HepG2 (cell line): Measurements from ENCODE around the gene NOG. TPM values are rescaled to one million over a fixed set of nuclear protein-coding genes. Genes with fewer than 3 reads are reported as not detected.

Experiments
- ATAC-seq: fragments of 200-7000 bp; cut with Tn5 transposase; 3 replicates; pipeline ENCODE4 v1.9.1; 2020; ENCODE audit warnings: mild to moderate bottlenecking, moderate library complexity
- BruUV-seq: library from RNA; stranded (reverse); fragments of 400-500 nt; replicated peaks from 2 replicates; lab custom pipeline; 2021; lab: Mats Ljungman, UMichigan
- CTCF ChIA-PET: fragments of 300-600 bp; formaldehyde crosslinking; extraction: SDS; loops from one replicate; lab custom pipeline; 2021; ENCODE audit warnings: low total read pairs, inconsistent platforms, low intra/inter-chr PET ratio; lab: Yijun Ruan, JAX
- POLR2A ChIA-PET: fragments of 350-600 bp; sonication (Branson Sonifier 250); formaldehyde crosslinking; loops from one replicate; lab custom pipeline; 2020; ENCODE audit warnings: antibody characterized with exemption, inconsistent platforms; lab: Yijun Ruan, JAX
- DNase-seq: peaks from one replicate; pipeline ENCODE4 v3.0.0-alpha.2; 2015; ENCODE audit warnings: low spot score
- FAIRE-seq: peaks from 3 replicates; lab custom pipeline; 2011; peaks lifted over from hg19 to GRCh38; lab: Jason Lieb, UNC
- H2AFZ ChIP-seq: one replicate; pipeline ENCODE4 v1.6.1; 2011; ENCODE audit warnings: low read length, inconsistent platforms
- H3K27ac ChIP-seq: fragments of 300-600 bp; 3 replicates; pipeline ENCODE4 v1.8.0; 2011; ENCODE audit warnings: mixed run types, mild to moderate bottlenecking, mixed read lengths, low read length, inconsistent platforms; ENCODE audit not compliant: insufficient read depth; ENCODE audit errors: extremely low read length
- H3K27me3 ChIP-seq, 2 experiments: fragments of 200-600 bp in 1 of 2; 2 replicates in 1 of 2; 3 replicates in 1 of 2; pipeline versions ENCODE4 v1.6.0 to v1.8.0; 2011; ENCODE audit warnings: low read length in 2 of 2, mild to moderate bottlenecking in 2 of 2, moderate library complexity in 2 of 2, inconsistent platforms in 1 of 2; ENCODE audit not compliant: insufficient read depth in 2 of 2, control insufficient read depth in 1 of 2
- H3K36me3 ChIP-seq, 2 experiments: fragments of 200-600 bp in 1 of 2; replicated peaks in 1 of 2; 2 replicates in 1 of 2; 3 replicates in 1 of 2; pipeline versions ENCODE4 v1.5.1 to v1.8.0; 2011; ENCODE audit warnings: low read length in 2 of 2, inconsistent platforms in 1 of 2; ENCODE audit not compliant: insufficient read depth in 2 of 2, control insufficient read depth in 1 of 2
- H3K4me1 ChIP-seq: 2 replicates; pipeline ENCODE4 v1.5.1; 2012; ENCODE audit warnings: low read length, inconsistent platforms; ENCODE audit not compliant: insufficient read depth
- H3K4me2 ChIP-seq: 2 replicates; pipeline ENCODE4 v1.6.0; 2011; ENCODE audit warnings: low read depth, low read length, inconsistent platforms
- H3K4me3 ChIP-seq, 3 experiments: fragments of 200-600 bp in 1 of 3; sonication (generic), shearing (Covaris generic) in 1 of 3; replicated peaks in 1 of 3; 2 replicates each; pipeline ENCODE4 v1.5.1; 2011 to 2016; ENCODE audit warnings: low read length in 3 of 3, inconsistent platforms in 2 of 3, low read depth in 2 of 3, mild to moderate bottlenecking in 2 of 3, control low read depth in 1 of 3, mixed read lengths in 1 of 3; ENCODE audit not compliant: insufficient read depth in 1 of 3
- H3K79me2 ChIP-seq: one replicate; pipeline ENCODE4 v1.6.1; 2011; ENCODE audit warnings: low read length, inconsistent platforms; ENCODE audit not compliant: insufficient read depth
- H3K9ac ChIP-seq: 2 replicates; pipeline ENCODE4 v1.6.0; 2011; ENCODE audit warnings: mild to moderate bottlenecking, low read depth, low read length, inconsistent platforms; ENCODE audit not compliant: insufficient read depth
- H3K9me3 ChIP-seq: 2 replicates; pipeline ENCODE4 v1.5.1; 2012; ENCODE audit warnings: mild to moderate bottlenecking, low read length
- H4K20me1 ChIP-seq: 2 replicates; pipeline ENCODE4 v1.6.0; 2011; ENCODE audit warnings: inconsistent platforms, mild to moderate bottlenecking, low read length, moderate library complexity; ENCODE audit not compliant: insufficient read depth
- ADNP ChIP-seq: sonication (generic); formaldehyde crosslinking; IDR thresholded peaks from 2 replicates; pipeline ENCODE4 v1.4.0; 2020; ENCODE audit warnings: missing genetic modification reagents
- HOXA5 ChIP-seq: sonication (generic); formaldehyde crosslinking; IDR thresholded peaks from 2 replicates; pipeline ENCODE4 v1.4.0; 2020; ENCODE audit warnings: missing genetic modification reagents
- ISX ChIP-seq: sonication (generic); formaldehyde crosslinking; conservative IDR thresholded peaks from 2 replicates; pipeline ENCODE4 v1.5.0; 2020; ENCODE audit warnings: missing genetic modification reagents
- NFATC3 ChIP-seq: sonication (generic); formaldehyde crosslinking; IDR thresholded peaks from 2 replicates; pipeline ENCODE4 v1.5.1; 2020; ENCODE audit warnings: mild to moderate bottlenecking, missing genetic modification reagents
- NFE2L1 ChIP-seq: sonication (generic); formaldehyde crosslinking; IDR thresholded peaks from 2 replicates; pipeline ENCODE4 v1.4.0; 2020; ENCODE audit warnings: missing genetic modification reagents, mild to moderate bottlenecking, borderline replicate concordance
- NFKB2 ChIP-seq: sonication (generic); formaldehyde crosslinking; IDR thresholded peaks from 2 replicates; pipeline ENCODE4 v1.4.0; 2020; ENCODE audit warnings: missing genetic modification reagents, borderline replicate concordance
- NFRKB ChIP-seq: fragments of 450-650 bp; IDR thresholded peaks from 2 replicates; pipeline ENCODE4 v1.6.1; 2017
- RAD51 ChIP-seq: fragments of 450-650 bp; IDR thresholded peaks from 2 replicates; pipeline ENCODE4 v1.6.1; 2016; ENCODE audit warnings: borderline replicate concordance
- SP2 ChIP-seq: sonication (generic); formaldehyde crosslinking; IDR thresholded peaks from 2 replicates; pipeline ENCODE4 v1.5.1; 2020; ENCODE audit warnings: mild to moderate bottlenecking, missing genetic modification reagents
- ZNF160 ChIP-seq: sonication (generic); formaldehyde crosslinking; IDR thresholded peaks from 2 replicates; pipeline ENCODE4 v1.8.0; 2022; ENCODE audit warnings: mild to moderate bottlenecking, inconsistent platforms, missing genetic modification reagents
- ZNF235 ChIP-seq: sonication (generic); formaldehyde crosslinking; IDR thresholded peaks from 2 replicates; pipeline ENCODE4 v1.8.1; 2023; ENCODE audit warnings: mild to moderate bottlenecking, missing genetic modification reagents, borderline replicate concordance
- ZNF773 ChIP-seq: sonication (generic); formaldehyde crosslinking; IDR thresholded peaks from 2 replicates; pipeline ENCODE4 v1.4.0; 2020; ENCODE audit warnings: missing genetic modification reagents, borderline replicate concordance
- ZNF839 ChIP-seq: sonication (generic); formaldehyde crosslinking; IDR thresholded peaks from 2 replicates; pipeline ENCODE4 v1.4.0; 2020; ENCODE audit warnings: missing genetic modification reagents, mild to moderate bottlenecking, borderline replicate concordance
- WGBS: methylation state at CpG from one replicate; pipeline ENCODE4 v1.1.6; 2017; ENCODE audit warnings: low lambda C conversion rate; 5-methylcytosine and 5-hydroxymethylcytosine counted together
- in situ Hi-C: cut with HindIII; loops from 2 replicates; pipeline ENCODE4 v1.10.0; 2017; ENCODE audit warnings: low pct_unique_long_range_greater_than_20kb; ENCODE audit not compliant: extremely low pct_ligation_motif_present
- intact Hi-C: fragments of 100-400 bp; cut with micrococcal nuclease; formaldehyde crosslinking; loops from one replicate; pipeline ENCODE4 v1.10.0; 2022; ENCODE audit not compliant: unreplicated experiment
- polyA plus RNA-seq, 8 experiments: library from polyadenylated mRNA; depleted of rRNA in 3 of 8; stranded (reverse) in 7 of 8; unstranded in 1 of 8; fragments of >200 nt; fragmentation: Illumina TruSeq in 4 of 8; extraction: Trizol in 4 of 8; gene quantifications; 2 replicates each; pipeline versions ENCODE4 v1.2.1 to v1.2.3, GENCODE V29; 2011 to 2016; ENCODE audit warnings: low read depth in 4 of 8, missing spikeins in 1 of 8, mixed read lengths in 1 of 8; ENCODE audit not compliant: insufficient read depth in 1 of 8
- total RNA-seq, 5 experiments: library from RNA; depleted of rRNA; stranded (reverse); fragments of >200 nt; fragmentation: Illumina TruSeq; extraction: Trizol; gene quantifications; 2 replicates each; pipeline ENCODE4 v1.2.3, GENCODE V29; 2016; ENCODE audit warnings: low read depth in 1 of 5
- TF ChIP-seq, protein P1 (sequence below), 2 experiments: sonication (generic) in 1 of 2; formaldehyde crosslinking in 1 of 2; IDR thresholded peaks; 2 replicates each; pipeline versions ENCODE4 v1.5.1 to v1.6.1; 2011 to 2020; ENCODE audit warnings: borderline replicate concordance in 1 of 2, low read depth in 1 of 2, low read length in 1 of 2, mild to moderate bottlenecking in 1 of 2, missing genetic modification reagents in 1 of 2, moderate library complexity in 1 of 2
- TF ChIP-seq, protein P2 (sequence below): sonication (generic); formaldehyde crosslinking; conservative IDR thresholded peaks from 2 replicates; pipeline ENCODE4 v1.8.0; 2022; ENCODE audit warnings: mild to moderate bottlenecking, moderate library complexity, missing genetic modification reagents

The NOG gene
- total and polyA plus RNA-seq, 2 of the 13 experiments (the other 11 are each of a cell fraction or from before 2014, with no cell fraction given): not detected

DNA sequence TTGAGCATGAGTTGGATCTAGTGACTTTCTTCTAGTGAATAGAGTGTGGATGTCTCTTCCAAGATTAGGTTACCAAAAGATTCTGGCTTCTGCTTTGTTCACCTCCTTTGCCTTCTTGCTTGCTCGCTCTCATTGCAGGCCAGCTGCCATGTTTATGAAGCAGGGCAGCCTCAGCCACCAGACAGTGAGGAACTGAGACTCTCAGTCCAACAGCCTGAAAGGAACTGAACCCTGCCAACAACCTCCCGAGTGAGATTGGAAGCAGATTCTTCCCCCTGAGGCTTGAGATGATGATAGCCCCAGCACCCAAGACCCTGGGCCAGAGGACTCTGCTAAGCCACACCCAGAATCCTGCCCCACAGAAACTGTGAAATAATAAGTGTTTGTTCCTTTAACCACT lies 48.4 kb downstream of the NOG start:
- H3K36me3 ChIP-seq: no peaks in the 10 kb centered on the region

DNA sequence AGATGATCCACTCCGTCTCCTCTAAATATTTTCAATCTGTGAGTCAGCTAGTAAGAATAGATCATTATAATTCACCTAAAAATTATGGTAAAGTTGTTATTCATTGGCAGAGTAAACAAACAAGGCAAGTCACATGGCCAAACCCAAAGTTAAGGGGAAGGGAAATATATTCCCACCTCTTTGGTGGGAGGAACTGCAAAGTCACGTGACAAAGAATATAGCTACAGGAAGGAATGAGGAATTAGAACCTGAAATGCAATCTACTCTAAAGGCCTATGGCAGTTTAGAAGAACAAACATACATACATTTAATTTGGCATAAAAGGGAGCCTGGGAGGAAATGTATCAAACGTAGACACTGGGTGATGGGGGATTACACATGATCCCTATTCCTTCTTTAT lies 48.9 kb downstream of the NOG start:
- no peaks in the 10 kb centered on the region for H3K36me3 ChIP-seq
- DNase-seq (no peak), FAIRE-seq (no peak), ATAC-seq (no peak)
- POLR2A ChIA-PET: no interaction called here
- WGBS: 4% methylated on average over 3 of the region's 3 CpGs
- H4K20me1 ChIP-seq: no peaks in the 10 kb centered on the region
- no peak overlapping the region for H3K4me2 ChIP-seq
- no peak overlapping the region for H3K9ac ChIP-seq
- in situ Hi-C loops (no loop called here), intact Hi-C loops (no loop called here)
- no peaks in the 10 kb centered on the region for H3K4me1 ChIP-seq
- CTCF ChIA-PET: no interaction called here
- no peak overlapping the region for H2AFZ ChIP-seq
- H3K27ac ChIP-seq: no peak overlapping the region
- BruUV-seq: no TSS peak
- peaks cover 0 to 10% of the 10 kb centered on the region in 2 experiments; a peak in 3 of 5 replicates for H3K27me3 ChIP-seq
- no peaks in the 10 kb centered on the region for H3K9me3 ChIP-seq
- H3K79me2 ChIP-seq: no peaks in the 10 kb centered on the region
- H3K4me3 ChIP-seq: no peak overlapping the region
- TF ChIP-seq RAD51 (peak; percentile 89), NFATC3 (CRISPR knock-in tag) (no peak)
- TF ChIP-seq, protein P1, sequence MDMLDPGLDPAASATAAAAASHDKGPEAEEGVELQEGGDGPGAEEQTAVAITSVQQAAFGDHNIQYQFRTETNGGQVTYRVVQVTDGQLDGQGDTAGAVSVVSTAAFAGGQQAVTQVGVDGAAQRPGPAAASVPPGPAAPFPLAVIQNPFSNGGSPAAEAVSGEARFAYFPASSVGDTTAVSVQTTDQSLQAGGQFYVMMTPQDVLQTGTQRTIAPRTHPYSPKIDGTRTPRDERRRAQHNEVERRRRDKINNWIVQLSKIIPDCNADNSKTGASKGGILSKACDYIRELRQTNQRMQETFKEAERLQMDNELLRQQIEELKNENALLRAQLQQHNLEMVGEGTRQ (IDR thresholded peaks at IDR 0.05; ENCODE audit: low read depth, low read length): peak; percentile 70; the same call in 1 of the 2 replicates
- TF ChIP-seq, protein P1 (CRISPR knock-in tag; IDR thresholded peaks at IDR 0.05; ENCODE audit: borderline replicate concordance): no peak
- TF ChIP-seq, all 625 proteins: peak for 2

More for the DNA sequence above, 48.4 kb downstream of the NOG start:
- no peak overlapping the region for H3K9ac ChIP-seq
- TF ChIP-seq ZNF773 (CRISPR knock-in tag) (no peak), NFKB2 (CRISPR knock-in tag) (no peak), ISX (no peak), ZNF235 (CRISPR knock-in tag) (no peak), SP2 (CRISPR knock-in tag) (no peak), NFRKB (no peak), ZNF160 (CRISPR knock-in tag) (no peak), ZNF839 (CRISPR knock-in tag) (no peak), NFE2L1 (CRISPR knock-in tag) (no peak), HOXA5 (CRISPR knock-in tag) (no peak), ADNP (CRISPR knock-in tag) (no peak)
- TF ChIP-seq, protein P2, sequence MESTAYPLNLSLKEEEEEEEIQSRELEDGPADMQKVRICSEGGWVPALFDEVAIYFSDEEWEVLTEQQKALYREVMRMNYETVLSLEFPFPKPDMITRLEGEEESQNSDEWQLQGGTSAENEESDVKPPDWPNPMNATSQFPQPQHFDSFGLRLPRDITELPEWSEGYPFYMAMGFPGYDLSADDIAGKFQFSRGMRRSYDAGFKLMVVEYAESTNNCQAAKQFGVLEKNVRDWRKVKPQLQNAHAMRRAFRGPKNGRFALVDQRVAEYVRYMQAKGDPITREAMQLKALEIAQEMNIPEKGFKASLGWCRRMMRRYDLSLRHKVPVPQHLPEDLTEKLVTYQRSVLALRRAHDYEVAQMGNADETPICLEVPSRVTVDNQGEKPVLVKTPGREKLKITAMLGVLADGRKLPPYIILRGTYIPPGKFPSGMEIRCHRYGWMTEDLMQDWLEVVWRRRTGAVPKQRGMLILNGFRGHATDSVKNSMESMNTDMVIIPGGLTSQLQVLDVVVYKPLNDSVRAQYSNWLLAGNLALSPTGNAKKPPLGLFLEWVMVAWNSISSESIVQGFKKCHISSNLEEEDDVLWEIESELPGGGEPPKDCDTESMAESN (CRISPR knock-in tag): no peak
- TF ChIP-seq, all 625 proteins: peak for 0
- Histone ChIP-seq H3K4me3 (no peak overlapping the region), H2AFZ (no peak overlapping the region), H3K4me1 (no peaks in the 10 kb centered on the region), H4K20me1 (no peaks in the 10 kb centered on the region), H3K27ac (no peak overlapping the region), H3K79me2 (no peaks in the 10 kb centered on the region), H3K27me3 (peaks cover 0 to 14% of the 10 kb centered on the region in 2 experiments; a peak in 3 of 5 replicates), H3K4me2 (no peak overlapping the region), H3K9me3 (no peaks in the 10 kb centered on the region)
- POLR2A ChIA-PET: no interaction called here
- intact Hi-C loops: no loop called here
- ATAC-seq: no peak
- no peak for FAIRE-seq
- BruUV-seq: no TSS peak
- in situ Hi-C loops: no loop called here
- CTCF ChIA-PET: no interaction called here
- no peak for DNase-seq
- WGBS: 0% methylated on average over 2 of the region's 2 CpGs
